Activated CD8-positive, alpha-beta memory T cell treated with anti-CD3 and anti-CD28 coated beads for 48 hours (primary cell): ENCODE data around the gene SSPN.
"Not testable (repeated sequence)": the region's sequence is repeated elsewhere in the genome, so short reads cannot be mapped to it uniquely, and the experiment has no call there.

ENCODE experiments used
- DNase-seq, 3 experiments: peaks; one replicate each; pipeline ENCODE4 v3.0.0-alpha.2; 2020; ENCODE audit warnings: low read depth in 2 of 3, low spot score in 2 of 3

SSPN gene

DNA sequence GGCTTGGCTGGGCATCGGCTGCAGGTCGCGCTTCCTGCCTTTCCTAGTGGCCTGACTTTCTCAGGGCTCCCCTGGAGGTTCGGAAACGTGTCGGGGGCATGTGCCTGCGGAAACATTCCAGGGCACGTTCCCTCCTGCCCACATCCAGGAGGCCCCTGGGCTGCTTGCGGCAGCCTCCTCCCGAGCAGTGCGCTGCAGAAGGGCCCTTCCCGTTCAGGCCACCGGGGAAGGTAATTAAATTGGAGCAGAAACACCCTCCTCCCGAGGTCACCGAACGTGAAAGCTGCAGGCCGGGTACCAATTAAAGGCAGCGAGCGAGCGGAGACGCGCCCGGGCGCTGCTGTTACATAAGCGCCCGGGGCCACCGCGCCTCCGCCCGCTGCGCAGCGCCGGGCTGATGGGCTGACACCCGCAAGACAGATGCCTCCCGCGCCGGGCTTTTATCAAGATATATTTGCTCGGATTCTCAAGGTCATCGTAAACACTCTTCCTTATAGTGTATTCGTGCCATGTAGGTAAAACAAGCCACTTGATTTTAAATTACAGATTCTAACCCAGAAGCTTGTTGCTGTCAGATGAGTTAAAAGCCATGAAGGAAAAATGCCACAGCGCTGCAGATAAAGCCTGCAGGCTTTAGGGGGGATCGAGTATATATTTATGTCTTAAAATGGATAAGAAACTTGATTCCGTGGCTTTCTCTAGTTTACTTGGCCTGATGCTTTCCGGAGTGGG, 31.4 kb downstream of the SSPN start:
- no peak for DNase-seq

DNA sequence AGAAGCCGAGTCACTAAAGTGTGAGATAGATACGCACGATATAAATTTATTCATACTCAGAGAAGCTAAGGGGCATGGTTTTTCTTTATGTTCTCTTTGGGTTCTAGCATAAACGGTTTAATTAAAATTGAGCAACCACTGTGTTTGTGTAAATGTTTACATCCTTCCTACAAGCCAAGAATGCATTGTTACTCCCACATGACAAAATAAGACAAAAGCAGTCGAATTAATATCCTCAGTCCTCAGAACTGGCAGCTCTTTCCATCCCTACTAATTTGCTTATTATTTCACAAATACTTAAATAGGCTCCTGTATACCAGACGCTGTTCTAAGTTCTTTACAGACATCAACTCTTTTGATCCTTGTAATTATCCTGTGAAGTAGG, 32.0 kb downstream of the SSPN start:
- no peak for DNase-seq

DNA sequence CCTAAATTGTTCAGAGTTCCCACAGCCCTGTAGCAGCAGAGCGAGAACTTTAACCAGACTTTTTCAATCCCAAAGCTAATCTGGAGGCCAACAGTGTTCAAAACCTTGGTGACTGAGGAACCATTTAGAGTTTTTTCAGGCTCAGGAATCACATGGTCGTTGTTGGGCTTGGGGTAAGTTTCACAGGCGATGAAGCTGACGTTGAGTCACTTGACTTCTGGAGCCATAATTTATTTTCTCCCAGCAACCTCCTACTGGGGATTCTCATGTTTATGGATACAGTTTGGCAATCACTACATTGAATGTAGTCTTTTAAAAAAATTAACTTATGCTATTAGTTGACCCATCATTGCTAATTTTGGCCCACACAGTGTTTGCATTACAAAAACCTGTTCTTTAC, 34.5 kb downstream of the SSPN start:
- no peak for DNase-seq

DNA sequence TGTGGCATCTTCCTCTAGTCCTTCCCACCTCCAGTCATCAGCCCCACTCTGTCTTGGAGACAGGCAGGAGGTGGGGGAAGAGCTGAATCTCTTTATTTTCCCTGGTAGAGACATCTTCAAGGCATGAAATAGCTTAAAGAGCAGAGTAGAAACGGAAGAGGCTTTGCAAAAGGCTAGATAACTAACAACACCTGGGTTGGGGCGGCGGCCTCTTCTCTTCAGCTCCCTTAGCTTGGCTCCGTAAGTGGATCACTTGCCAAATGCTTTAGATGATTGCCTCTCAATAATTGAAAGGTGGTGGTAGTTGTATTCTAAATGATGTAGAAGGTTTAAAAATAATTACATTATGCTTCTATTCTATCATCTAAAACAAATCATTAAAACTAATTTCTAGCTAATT, 36.1 kb downstream of the SSPN start:
- no peak for DNase-seq

DNA sequence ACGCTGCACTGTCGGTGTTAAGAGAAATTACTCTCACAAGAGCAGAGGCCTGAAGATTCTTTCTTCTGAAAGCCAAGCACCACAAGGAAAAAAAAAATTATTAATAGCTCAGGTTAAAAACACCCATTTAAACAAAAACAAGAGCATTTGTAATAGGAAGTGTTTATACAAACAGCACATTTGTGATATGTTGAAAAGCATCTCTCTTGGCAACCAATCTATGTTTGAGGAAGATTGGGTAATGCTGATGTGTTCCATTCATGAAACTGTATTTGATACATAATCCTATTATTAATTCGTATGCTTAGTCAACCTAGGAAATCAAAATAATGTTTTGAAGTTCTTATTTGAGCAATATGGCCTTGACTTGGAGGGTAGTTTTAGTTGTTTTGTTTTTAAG, 36.5 kb downstream of the SSPN start:
- DNase-seq, result no peak

DNA sequence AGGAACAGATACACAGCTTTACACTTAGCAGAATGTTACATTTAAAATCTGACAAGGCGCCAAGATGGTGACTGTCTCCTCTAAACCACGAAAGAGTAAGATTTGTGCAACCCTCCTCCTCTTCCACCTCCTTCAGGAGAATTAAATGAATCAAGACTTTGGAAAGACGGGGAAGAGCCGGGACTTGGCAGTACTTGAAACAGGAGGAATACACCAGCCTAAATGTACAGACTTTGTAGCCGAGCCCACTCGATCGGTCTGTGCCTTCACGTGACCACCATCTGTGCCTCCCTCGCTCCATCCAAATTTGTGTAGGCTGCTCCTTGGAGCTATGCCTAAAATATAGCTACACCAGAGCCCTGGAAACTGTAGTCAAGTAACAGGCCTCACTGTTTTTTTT, 38.3 kb downstream of the SSPN start:
- no peak for DNase-seq

DNA sequence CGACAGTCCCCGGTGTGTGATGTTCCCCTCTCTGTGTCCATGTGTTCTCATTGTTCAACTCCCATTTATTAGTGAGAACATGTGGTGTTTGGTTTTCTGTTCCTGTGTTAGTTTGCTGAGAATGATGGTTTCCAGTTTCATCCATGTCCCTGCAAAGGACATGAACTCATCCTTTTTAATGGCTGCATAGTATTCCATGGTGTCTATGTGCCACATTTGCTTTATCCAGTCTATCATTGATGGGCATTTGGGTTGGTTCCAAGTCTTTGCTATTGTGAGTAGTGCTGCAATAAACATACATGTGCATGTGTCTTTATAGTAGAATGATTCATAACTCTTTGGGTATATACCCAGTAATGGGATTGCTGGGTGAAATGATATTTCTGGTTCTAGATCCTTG, 40.1 kb downstream of the SSPN start:
- DNase-seq, result not testable (repeated sequence)

DNA sequence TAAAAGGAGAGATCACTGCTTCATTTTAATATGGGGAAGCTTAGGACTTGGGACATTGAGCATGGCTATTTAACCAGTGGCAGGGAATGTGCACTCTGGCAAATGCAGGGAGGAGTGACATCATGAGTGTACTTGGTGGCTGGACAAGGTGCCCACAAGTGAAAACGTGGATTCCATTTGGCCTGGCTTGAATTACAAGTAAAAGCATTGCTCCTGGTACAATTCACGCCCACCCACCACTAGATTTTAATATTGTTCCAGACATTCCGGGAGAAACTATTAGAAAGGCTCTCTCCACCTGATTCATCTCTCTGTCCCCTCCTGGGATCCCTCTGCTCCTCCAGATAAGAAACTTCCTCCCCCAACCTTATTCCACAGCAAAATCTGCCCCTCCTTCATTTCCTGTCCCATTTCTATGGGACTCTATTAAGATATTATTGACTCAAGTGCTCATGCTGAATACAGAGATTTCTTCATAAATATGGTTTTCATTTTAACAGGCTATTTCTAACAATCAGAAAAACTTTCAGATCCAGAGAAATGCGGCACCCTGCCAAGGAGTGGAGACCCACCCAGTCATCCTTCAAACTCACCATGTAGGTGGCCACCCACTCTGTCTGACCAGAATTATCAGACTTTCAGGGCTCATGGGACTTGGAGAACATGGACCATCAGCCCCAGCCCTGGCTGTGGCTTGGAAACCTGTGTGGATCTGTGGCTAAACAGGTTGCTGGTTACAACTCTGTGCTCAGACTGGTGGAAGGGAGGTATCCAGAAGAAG, 43.2 kb downstream of the SSPN start:
- DNase-seq, result no peak

DNA sequence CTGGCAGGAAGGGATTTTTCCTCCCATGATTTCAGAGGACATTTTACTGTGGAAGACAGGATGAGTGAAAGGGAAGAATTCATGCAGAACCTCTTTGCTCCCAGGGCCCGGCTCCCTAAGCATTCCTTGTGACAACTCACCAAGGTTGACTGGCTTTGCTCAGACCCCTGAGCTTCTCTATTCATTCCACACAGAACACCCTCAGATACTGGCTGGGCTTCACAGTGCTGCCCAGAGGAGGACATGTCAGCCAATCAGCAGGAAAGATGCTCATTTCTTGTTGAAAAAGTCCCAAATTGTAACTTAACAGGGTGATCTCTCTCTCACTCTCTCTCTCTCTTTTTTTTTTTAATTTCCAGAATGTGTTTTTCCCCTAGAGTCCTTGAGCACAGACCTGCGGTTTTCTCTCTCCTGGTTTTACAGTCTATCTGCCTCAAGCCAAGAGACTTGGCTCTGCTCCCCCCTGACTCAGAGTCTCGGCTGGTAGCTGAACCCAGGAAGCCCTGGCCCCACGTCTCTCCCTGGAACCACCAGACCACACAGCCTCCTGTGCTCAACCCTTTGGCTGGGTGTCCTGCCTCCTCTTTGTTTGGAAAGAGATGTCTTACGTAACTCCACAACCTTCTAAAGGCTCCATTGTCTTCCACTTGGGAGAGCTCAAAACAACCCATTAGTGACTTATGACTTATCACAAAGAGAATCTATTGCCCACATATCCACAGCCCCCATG, 43.9 kb downstream of the SSPN start:
- DNase-seq, result no peak

DNA sequence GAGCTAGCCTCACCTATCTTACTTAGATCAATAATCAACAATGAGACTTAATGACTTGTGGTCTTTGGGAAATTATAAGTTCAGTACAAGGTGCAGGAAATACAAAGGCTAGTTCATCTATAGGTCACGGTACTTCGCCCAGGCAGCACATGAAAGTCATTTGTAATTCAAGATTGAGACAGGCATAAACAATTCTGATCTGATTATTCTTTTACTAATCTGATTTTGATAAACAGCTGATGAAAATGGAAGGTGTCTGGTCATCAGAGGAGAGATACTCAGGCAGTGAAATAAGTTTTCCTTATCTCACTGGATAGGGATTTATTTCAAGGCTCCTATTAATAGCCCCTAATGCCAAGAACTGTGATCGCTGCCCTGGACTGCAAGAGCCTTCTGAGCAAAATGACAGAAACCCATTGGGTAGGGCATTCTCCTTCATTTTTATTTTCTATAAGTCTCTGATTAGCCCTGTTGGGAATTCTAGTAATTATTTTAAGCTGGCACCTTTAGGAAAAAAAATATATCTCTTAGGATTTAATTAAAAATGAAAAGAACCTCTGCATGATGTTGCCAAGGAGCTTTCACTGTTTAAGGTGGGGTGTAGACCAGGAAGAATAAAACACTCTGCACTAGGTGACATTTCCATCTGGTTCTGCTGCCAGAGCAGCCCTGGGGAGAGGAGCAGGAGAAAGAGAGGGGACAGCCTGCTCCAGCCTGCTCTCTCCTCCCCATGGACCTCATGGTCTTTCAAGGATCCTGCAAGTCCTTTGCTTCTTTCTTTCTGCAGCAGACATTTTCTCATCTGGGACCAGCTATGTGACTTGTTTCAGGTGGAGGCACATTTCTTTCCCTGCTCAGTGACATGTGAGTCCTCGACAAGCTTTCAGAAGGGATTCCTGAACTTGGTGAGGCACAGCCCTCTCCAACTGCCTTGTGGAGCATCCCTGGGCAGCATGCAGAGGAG, 44.8 kb downstream of the SSPN start:
- DNase-seq, result no peak

DNA sequence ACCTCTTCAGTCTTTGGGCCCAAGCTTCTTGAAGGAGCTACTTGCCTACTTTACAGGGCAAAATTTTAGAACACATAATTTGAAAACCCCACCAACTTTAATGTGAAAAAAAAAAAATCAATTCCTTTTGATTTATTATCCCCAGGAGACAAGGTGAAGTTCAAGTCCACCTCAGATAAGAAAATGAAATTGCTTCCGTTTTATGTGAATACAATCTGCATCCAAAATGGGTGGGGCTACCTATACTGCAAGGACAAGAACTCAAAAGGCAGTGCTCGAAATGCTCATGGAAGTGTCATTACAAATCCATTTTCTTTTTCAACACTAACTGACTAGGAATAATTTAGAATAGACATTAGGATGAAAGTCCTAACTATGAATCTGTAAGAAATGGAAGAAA, 45.7 kb downstream of the SSPN start:
- DNase-seq, result no peak

DNA sequence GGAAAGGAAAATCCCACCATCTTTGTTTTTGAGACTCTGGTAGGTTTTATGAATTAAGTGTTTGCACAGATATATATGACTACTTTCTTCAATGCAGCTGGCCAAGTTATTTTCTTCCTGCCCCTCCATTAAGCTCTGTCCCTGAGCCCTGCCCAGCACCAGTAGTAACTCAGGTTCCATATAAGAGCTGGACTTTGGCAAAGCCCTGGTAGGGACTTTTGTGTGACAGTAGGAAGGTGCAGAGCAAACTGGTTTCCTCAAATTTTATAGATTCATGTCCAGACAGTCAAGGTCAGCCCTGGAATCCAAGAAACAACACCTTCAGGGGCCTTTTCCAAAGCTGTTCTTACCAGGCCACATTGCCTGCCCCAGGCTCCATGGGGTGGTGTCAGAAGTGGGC, 47.3 kb downstream of the SSPN start:
- no peak for DNase-seq

DNA sequence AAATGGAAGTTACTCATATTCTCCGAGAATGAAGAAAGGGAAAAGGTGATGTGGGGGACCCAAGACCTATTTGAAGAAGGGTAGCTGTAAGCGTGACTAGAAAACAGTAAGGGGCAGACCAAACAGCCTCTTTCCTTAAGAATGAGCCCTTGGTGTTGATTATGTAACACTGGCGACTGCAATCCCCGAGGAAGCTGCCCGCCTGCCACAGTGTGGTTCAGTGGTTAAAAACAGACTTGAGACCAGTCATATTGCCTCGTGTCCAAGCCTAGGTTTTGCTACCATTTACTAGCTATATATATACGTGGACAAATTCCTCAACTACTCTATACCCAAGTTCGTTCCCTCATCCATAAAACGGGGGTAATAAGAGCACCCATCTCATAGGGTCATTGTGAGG, 49.1 kb downstream of the SSPN start:
- DNase-seq, result no peak

DNA sequence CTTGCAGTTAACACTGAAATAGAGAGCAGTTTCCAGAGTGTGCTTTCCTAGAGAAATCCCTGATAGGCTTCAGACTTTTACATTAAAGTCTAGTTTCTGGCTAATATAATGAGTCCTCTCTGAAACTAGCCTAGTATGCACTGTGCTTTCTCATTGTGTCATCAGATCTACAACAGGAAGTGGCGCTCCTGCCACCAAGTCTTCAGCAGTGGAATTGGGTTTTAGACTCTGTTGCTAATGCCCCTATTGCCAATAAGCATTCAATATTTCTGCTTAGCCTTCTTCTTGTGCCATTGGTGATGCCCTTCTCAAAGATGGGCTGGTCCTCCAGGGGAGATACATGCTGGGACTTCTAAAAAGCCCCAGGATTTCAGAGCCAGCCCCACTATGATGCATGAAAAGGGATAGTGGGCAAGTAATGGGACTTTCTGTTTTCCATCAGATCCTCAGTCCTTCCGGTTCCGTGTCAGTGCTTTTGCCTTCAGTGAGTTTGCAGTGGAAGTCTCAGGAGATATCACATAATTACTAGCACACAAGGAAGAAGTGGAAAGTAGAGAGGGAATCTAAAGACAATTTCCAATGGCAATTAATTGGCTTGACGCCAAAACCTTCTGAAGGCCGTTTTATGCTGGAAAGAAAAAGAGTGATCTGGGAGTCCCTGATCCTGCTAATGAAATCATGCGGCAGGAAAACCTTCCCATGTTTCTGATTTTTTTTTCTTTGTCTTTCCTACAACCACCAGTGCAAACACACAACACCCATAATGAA, 50.0 kb downstream of the SSPN start:
- no peak for DNase-seq

DNA sequence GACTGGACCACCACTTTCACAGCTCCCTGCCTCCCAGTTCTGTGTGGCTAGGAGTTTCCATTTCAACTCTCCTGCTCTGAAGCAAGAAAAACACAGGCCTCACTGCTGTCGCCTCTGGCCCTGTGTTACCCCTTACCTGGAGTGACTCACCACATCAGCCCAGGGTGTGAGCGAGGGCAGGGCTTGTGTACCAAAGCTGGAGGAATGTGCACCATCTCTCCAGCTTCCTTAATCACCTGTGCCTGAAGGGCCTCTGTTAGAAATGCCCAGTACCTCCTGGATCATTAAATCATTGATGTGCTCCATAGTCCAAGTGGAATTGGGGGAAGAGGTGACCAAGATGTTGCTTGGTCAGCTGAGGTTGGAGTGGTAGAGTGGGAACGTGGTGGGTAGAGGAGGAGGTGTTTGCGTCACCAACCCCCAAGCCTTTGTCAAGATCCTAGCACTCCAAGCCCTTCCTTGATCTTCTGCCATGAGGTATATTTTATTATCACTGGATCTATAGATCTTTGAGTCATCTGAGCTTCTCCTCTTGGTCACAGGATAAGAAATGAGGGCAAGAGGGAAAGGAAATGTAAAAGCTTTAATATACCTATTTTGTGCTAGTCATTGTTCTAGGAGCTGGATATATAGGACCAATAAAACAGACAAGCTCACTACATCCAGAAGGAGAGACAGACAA, 51.3 kb downstream of the SSPN start:
- DNase-seq, result no peak

DNA sequence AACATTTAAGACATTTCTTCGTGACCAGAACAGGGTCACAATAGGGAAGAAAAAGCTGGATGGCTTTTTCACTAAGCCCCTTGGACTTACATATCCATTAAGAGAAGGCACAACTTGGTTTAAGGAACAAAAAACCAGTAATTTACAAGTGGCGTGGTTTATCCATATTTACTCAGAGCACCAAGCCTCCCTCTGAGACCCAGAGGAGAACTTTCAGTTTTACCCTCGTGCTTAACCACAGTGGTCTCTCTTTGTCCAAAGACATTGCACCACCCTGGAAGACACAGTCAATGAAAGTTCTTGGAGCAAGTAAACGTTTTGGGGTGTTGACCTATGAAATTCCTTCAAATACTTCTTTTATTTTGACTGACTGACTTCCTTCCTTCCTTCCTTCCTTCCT, 52.5 kb downstream of the SSPN start:
- DNase-seq, result no peak

DNA sequence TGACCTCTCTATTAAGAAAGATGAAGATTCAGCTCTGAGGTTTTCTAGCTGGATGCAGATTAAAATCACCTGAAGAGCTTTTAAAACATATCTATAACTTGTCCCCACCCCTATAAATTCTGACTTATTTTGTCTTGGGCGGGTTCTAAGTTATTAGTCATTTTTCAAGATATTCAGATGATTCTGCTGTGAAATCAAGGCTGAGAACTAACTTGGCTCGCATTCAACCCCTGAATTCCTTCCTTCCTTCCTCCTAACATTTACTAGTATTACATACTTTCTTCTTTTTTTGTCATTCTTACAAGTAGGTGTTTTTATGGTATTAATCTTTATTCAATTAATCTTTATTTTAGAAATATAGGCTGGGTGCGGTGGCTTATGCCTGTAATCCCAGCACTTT, 55.4 kb downstream of the SSPN start:
- DNase-seq, result no peak

DNA sequence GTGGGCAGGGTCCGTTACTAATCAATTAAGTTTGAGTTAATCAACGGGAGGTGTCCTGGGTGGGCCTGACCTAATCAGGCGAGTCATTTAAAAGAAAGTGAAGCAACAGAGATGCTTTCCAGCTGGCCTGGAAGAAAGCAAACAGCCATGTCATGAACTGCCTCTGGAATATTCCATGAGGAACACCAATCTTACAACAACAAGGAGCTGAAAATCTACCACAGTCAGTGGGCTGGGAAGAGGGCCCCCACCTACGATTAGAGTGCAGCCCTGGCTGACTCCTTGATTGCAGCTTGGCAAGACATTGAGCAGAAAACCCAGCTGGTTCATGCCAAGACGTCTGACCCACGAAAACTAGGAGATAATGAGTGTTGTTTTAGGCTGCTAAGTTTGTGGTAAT, 56.2 kb downstream of the SSPN start:
- no peak for DNase-seq

DNA sequence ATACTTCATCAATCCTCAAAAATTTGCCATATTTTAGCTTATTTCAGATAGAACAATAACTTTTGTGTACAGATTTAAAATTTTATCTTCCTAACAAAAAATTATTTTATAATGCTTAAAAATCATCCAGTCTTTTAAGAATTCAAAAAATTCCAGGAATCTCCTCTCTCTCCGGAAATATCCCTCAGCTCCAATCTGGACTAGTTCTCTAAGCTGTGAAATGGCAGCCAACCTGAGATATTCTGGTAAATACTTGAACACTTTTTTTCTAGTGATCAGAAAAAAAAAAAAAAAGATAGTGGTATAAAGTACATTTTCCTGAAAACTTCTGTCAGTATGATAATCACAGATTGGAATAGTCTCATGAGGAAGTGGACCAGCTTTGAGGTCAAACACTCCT, 57.6 kb downstream of the SSPN start:
- no peak for DNase-seq
